Measurements from ENCODE around the gene CPLANE1.

DNA sequence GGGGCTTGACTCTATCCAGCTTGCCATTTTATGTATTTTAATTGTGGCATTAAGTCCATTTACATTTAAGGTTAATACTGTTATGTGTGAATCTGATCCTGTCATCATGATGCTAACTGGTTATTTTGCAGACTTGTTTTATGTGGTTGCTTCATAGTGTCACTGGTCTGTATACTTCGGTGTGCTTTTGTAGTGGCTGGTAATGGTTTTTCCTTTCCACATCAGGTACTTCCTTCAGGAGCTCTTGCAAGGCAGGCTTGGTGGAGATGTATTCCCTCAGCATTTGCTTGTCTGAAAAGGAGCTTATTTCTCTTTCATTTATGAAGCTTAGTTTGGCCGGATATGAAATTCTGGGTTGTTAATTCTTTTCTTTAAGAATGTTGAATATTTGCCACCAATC is 145.9 kb downstream of the CPLANE1 start:
- TF ChIP-seq, protein P1, sequence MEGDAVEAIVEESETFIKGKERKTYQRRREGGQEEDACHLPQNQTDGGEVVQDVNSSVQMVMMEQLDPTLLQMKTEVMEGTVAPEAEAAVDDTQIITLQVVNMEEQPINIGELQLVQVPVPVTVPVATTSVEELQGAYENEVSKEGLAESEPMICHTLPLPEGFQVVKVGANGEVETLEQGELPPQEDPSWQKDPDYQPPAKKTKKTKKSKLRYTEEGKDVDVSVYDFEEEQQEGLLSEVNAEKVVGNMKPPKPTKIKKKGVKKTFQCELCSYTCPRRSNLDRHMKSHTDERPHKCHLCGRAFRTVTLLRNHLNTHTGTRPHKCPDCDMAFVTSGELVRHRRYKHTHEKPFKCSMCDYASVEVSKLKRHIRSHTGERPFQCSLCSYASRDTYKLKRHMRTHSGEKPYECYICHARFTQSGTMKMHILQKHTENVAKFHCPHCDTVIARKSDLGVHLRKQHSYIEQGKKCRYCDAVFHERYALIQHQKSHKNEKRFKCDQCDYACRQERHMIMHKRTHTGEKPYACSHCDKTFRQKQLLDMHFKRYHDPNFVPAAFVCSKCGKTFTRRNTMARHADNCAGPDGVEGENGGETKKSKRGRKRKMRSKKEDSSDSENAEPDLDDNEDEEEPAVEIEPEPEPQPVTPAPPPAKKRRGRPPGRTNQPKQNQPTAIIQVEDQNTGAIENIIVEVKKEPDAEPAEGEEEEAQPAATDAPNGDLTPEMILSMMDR (IDR thresholded peaks at IDR 0.05): no peak
- TF ChIP-seq POLR2A (IDR thresholded peaks at IDR 0.05): no peak

Measured in suprapubic skin (tissue), 3 donors.